ENCODE results near the gene SCYL2.
A peak's percentile ranks its signal among the peaks of the same experiment; 100 is the strongest.
"Not testable (repeated sequence)": the region's sequence is repeated elsewhere in the genome, so short reads cannot be mapped to it uniquely, and the experiment has no call there.

Gene SCYL2, protein sequence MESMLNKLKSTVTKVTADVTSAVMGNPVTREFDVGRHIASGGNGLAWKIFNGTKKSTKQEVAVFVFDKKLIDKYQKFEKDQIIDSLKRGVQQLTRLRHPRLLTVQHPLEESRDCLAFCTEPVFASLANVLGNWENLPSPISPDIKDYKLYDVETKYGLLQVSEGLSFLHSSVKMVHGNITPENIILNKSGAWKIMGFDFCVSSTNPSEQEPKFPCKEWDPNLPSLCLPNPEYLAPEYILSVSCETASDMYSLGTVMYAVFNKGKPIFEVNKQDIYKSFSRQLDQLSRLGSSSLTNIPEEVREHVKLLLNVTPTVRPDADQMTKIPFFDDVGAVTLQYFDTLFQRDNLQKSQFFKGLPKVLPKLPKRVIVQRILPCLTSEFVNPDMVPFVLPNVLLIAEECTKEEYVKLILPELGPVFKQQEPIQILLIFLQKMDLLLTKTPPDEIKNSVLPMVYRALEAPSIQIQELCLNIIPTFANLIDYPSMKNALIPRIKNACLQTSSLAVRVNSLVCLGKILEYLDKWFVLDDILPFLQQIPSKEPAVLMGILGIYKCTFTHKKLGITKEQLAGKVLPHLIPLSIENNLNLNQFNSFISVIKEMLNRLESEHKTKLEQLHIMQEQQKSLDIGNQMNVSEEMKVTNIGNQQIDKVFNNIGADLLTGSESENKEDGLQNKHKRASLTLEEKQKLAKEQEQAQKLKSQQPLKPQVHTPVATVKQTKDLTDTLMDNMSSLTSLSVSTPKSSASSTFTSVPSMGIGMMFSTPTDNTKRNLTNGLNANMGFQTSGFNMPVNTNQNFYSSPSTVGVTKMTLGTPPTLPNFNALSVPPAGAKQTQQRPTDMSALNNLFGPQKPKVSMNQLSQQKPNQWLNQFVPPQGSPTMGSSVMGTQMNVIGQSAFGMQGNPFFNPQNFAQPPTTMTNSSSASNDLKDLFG

DNA sequence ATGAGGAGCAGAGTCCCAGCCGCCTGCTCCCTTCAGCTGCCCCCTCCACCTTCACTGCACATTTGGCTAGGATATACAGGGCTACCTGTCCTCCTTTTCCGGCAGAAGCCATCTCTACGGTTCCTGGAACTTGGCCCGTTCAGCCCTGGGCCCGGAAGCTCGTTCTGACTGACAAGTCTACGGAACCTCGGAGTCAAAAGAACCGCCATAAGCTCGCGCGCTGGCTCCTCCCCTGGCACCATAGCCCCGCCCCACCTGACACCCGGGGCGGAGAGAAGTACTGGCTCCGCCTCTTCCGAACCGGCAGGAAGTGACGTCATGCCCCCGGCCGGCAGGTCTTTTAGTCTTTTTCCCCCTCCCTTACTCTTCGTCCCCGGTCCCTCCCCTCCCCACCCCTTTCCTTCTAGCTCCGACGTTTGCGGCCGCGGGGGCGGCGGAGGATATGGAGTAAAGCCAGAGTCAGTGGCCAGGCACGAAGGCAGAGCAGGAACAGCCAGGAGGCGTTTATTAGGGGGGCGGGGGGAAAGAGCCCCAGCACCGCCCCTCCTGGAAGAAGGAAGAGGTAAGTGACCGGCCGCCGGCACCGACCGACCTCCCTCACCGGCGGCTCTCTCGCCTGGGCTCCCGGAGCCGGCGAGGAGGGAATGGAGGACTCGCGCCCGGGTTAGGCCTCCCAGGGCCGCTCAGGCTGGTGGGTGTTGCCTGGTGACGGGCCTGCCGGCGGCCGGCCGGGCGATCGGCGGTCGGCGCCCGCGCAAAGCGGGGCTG lies at the start of gene SCYL2, which contains the start of gene DEPDC4:
TSS of gene SCYL2 (plus strand) at position 343 of the 768 bp plus-strand sequence. CDS start 15,794 bp downstream, outside the sequence.
TSS of gene DEPDC4 (minus strand) at position 245 of the 768 bp plus-strand sequence. CDS start at position 242, 3 bp downstream.
- peak; percentile 96 for DNase-seq (ENCODE audit: low read depth)

DNA sequence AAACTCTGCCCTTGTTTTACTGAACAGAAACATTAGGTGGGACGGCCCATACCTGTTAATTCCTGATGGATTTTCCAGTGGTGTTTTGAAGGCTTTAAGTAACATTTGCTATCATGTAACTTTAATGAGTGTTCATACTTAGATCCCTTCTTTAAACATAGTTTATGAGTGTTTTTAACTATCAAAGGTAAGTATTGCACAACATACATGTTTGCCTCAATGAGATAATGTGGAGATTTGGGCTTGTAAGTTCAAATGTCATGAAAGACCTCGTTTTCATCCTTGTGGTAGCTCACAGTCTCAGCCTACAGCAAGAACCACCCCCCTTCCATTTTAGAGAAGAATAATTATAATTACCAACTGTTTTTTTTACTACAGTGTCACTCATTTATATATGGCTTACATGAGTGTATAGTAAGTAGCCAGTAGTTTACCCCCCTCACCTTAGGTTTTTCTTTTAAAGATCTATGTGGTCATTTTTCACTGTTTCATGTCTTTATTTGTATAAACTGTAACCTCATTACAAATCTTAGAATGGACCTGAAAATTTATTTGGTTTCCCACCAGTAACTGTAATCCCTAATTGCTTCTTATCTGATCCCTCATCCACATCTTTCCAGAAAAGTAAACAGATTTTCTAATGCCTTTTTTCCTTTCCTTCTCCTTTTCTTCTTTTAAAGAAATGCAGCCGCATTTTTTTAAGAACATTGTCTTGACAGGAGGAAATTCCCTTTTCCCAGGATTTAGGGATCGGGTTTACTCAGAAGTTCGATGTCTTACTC lies 47.5 kb upstream of the SCYL2 start:
- no peak for DNase-seq (ENCODE audit: low read depth)

DNA sequence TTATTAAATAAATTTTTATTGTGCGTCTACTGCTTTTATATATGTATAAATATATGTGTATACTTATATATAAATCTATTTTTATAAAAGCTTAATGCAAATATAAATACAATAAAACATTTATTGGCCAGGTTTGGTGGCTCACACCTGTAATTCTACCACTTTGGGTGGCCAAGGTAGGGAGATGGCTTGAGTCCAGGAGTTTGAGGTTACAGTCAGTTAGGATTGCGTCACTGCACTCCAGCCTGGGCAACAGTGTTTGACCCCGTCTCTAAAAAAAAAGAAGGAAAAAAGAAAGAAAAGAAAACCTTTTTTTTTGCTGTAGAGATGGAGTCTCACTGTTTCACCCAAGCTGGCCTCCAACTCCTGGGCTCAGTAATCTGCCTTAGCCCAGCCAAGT lies 45.5 kb upstream of the SCYL2 start:
- DNase-seq (ENCODE audit: low read depth) = no peak

DNA sequence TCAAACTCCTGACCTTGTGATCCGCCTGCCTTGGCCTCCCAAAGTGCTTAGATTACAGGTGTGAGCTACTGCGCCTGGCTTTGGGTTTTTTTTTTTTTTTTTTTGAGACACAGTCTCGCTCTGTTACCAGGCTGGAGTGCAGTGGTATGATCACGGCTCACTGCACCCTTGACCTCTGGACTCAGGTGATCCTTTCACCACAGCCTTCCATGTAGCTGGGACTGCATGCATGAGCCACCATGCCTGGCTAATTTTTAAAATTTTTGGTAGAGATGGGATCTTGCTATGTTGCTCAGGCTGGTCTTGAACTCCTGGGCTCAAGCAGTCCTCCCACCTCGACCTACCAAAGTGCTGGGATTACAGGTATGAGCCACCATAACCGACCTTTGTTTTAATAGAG lies 44.8 kb upstream of the SCYL2 start:
- not testable (repeated sequence) for DNase-seq (ENCODE audit: low read depth)

DNA sequence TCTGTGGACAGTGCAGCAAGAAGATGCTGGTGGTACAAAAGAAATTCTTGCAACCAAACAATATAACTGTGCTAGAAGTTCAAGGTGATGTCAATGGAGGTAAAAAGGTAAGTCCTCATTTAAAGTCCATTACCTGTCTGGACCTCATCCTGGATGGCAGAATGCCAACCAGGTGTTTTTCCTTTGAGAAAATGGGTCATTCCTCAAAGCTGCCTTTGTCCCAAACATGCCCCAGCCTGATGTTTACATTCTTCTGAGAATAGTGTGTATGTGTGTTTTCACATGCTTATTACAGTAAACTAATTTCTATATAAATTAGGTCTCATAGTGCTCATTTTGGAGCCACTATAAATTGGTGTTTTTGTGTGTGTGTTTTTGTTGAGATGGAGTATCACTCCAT lies 41.5 kb upstream of the SCYL2 start:
- no peak for DNase-seq (ENCODE audit: low read depth)

DNA sequence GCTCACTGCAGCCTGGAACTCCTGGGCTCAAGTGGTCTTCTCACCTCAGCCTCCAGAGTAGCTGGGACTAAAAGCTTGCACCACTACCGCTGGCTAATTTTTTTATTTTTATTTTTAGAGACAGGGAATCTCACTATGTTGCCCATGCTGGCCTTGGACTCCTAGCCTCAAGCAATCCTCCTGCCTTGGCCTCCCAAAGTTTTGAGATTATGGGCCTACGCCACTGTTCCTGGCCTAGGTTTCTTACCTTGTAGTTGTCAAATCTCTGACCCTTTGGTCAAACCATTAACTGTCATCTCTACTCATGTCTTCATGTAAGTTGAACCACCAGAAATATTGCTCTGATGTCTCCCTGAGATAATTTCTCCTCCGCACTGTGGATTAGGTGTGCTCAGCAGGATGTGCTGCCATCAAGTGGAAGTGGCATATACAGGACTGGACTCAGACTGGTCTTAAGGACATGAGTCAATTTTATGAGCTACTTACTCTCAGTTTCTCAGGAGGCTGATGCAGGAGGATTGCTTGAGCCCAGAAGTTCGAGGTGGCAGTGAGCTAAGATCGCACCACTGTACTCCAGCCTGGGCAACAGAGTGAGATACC lies 37.8 kb upstream of the SCYL2 start:
- no peak for DNase-seq (ENCODE audit: low read depth)

DNA sequence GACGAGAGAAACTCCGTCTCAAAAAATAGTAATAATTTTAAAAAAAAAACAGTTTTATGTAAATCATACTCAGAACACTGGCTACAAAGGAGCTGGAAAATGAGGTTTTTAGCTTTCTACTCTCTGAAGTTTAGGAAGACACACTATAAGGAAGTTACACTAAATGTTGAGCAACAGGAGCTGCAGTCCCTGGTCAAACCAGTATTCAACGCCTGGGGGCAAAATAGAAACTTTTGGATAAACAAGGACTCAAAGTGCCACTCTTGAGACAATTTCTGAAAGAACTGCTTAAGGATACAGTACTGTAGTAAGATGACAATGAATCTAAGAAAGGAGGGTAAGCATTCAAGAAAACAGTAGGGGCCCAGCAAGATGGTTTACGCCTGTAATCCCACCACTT lies 37.1 kb upstream of the SCYL2 start:
- DNase-seq (ENCODE audit: low read depth) = no peak

DNA sequence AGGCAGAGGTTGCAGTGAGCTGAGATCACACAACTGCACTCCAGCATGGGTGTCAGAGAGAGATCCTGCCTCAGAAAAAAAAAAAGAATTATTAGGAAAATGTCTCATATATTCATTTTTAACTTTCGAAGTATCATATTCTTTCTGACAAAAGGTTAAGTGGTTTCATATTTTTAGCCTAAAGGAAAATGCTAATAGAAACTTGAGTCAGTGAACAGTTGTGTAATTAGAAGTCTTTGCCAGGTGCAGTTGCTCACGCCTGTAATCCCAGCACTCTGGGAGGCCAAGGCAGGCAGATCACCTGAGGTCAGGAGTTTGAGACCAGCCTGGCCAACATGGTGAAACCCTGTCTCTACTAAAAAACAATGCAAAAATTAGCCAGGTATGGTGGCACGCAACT lies 35.1 kb upstream of the SCYL2 start:
- not testable (repeated sequence) for DNase-seq (ENCODE audit: low read depth)

DNA sequence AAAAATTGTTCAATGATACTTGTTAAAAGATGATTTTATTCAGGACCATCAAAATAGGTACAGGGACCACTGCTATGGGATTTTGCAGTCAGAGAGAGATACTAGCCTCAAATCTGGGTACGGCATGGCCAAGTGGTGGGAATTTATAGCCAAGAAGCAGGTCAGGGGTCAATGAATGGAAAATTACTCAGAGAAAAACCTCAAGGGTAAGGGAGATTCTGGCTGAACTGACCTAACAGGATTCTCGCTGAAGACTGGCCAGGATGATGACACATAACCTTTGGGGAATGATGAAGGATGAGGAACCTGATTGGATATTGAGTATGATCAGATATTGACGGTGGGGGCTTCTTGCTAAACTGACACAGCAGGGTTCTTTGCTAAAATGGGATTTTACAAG lies 32.8 kb upstream of the SCYL2 start:
- DNase-seq (ENCODE audit: low read depth) = no peak

DNA sequence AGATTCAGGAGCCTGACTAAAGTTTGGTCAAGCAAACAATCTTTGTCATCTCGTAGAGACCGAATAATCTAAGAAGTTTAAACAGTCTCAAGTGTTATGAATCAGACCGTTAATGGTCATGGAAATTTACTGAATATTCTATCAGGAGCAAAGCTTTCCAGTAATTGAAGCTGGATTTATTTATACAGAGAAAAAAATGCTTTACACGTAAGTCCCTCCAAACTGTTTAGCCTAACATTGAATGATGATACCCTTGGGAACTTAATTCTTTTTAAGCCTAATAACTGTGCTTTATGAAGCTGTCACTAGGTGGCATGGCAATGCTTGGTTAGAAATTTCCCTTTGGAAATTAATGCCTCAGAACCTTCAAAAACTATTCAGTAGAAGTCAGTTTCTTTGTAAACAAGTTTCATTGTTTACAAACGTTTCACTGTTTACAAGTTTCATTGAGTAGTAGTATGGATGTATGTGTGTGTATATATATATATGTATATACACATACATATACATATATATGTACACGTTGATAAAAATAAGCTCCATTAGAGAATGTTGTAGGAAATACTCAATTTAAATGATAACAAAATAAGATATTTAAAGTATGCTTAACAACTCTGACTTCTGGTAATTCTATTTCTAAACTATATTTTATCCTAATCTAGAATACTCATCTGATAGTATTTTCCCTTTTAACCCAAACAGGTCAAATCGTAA lies 32.2 kb upstream of the SCYL2 start:
- peak; percentile 8 for DNase-seq (ENCODE audit: low read depth)

DNA sequence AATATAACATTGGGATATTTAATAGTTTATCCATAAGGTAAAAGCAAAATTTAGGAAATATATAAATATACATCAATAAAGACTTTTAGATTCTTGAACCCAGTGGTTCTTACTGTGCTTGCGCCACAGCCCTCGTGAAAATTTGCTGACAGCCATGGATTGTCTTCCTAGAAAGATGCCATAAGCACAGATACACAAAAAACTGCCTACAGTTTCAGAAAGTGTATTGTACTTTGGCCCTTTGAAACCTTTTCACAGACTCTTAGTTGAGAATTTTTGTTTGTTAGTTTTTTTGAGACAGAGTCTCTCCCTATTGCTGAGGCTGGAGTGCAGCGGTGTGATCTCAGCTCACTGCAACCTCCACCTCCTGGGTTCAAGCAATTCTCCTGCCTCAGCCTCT lies 28.2 kb upstream of the SCYL2 start:
- no peak for DNase-seq (ENCODE audit: low read depth)

DNA sequence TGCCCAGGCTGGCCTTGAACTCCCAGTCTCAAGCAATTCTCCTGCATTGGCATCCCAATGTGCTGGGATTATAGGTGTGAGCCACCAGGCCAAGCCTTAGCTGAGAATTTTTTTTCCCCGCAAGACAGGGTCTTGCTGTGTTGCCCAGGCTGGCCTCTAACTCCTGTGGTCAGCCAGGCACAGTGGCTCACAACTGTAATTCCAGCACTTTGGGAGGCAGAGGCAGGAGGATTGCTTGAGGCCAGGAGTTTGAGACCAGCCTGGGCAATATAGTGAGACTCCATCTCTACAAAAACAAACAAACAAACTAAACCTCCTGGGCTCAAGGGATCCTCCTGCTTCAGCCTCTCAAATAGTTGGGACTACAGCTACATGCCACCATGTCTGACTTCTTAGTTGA lies 27.4 kb upstream of the SCYL2 start:
- DNase-seq (ENCODE audit: low read depth) = no peak

DNA sequence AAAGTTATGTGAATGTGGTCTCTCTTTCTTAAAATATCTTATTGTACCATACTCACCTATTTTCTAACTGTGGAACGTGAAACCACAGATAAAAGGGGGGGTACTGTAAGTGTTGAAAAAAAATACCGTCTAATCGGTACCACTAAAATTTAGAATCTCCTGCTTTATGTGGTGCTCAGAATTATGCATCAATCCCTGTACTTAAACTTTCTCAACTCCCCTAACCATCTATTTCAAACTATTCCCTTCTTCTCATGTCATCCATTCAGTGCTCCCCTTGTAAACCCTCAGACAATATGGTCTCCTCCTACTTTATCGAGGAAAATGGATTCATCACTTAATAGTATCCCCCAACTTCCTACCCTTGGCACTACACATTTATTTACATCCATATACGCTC lies 23.8 kb upstream of the SCYL2 start:
- no peak for DNase-seq (ENCODE audit: low read depth)

DNA sequence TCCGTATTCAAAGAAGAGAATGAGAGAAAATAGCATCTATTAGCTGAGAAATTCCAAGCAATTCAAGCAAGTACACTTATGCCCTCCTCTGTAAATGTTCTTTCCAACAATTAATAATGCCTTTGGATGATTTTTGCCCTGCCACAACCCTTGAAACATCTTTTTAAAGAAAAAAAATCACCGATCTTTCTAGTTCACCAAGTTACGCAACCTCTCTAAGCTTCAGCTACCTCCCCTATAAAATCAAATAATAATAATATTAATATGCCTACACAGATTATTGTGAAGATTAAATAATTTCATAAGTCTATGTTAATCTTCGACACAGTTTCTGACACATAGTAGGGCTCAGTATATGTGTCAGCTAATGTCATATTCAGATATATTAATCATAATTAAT lies 19.2 kb upstream of the SCYL2 start:
- no peak for DNase-seq (ENCODE audit: low read depth)

DNA sequence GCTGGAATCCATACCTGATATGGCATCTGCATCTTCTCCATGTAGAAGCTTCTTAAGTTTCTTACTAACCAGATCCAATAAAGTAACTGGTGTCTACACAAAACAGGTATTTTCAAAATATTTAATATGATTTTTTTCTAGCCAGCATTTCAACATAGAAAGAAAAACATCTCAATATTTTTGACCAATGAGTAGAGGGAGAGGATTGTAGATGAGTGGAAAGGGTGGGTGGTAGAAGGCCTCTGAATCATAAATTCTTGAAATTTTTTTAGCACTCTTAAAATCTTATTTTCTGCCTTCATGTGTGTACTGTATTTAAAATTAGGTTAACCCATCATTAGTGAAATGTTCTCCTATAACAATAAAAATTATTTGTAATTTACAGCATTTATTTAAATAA lies 18.1 kb upstream of the SCYL2 start:
- DNase-seq (ENCODE audit: low read depth) = no peak

DNA sequence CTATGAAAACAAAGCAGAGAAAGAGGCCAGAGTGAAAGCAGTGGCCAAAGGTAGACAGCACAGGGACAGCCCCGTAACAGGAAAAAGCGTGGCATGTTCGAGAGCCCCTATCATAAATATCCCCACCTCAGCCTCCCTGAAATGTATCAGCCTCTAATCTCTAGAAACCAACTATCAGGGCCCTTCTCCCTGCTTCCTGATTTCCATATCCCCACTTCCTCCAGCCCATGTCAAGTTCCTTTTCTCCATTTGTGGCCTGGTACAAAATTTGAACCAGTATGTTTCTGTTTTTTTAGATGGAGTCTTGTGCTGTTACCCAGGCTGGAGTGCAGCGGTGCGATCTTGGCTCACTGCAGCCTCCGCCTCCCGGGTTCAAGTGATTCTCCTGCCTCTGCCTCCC lies 17.0 kb upstream of the SCYL2 start:
- no peak for DNase-seq (ENCODE audit: low read depth)

DNA sequence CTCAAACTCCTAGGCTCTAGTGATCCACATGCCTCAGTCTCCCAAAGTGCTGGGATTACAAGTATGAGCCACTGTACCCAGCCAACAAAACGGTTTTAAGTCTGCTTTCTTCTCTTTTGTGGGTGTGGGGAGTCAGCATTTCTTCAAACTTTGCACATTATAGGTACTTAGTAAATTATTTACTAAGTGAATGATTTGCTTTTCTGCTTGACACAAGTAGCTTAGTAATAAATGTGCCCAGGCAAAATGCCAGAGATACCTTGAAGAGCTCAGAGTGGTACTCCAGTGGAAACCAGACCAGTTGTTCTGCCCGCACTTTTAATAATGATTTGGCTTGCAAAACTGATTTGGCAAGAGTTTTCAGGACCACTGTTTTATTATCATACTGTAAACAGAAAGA lies 15.1 kb upstream of the SCYL2 start:
- DNase-seq (ENCODE audit: low read depth) = no peak

DNA sequence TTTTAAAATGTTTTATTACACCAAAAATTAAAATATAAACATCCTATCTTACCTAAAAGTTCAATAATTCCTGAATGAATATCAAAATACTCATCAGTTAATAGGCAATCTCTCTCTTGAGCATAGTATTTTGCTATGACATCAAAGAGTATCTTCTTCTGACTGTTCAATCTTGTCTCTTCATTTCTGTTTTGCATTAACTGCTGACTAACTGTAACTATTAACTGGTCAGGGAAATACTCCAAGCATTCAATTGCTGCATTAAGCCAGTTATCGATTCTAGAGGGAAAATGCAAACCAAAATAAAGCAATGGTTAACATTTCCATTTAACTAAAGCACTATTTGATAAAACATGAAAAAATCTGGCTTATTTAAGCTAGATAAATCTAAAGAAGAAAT lies 13.5 kb upstream of the SCYL2 start:
- DNase-seq (ENCODE audit: low read depth) = no peak

DNA sequence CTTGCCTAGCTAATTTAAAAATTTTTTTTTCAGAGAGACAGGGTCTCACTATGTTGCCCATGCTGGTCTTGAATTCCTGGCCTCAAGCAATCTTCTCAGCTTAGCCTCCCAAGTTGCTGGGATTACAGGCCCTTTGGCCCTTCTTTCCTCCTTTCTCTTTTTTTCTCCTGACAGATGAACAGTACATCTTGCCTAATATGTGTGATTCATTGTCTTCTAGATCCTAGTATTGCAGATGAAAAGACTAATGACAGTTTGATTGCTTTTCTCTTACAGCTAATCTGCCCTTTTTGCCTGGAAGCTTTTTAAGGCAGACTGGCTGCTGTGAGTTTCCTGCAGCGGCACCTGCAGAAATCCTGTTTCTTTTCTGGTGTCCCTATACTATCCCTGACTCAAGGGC lies 12.1 kb upstream of the SCYL2 start:
- no peak for DNase-seq (ENCODE audit: low read depth)

DNA sequence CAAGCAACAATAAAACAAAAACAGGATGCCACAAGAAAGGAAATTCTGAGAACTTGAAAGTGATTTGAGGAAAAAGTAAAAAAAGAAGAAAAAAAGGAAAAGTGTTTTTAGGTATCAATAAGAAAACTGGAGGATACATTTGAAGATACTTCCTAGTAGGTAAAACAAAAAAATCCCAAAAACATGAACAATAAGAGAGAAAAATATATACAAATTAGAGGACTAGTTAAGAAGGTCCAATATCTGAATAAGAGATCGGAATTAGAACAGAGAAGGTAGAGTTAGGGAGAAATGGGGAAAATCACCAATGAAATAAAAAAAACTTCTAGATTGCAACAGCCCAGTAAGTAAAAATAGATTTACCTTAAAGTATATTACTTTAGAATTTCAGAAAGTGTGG lies 8.8 kb upstream of the SCYL2 start:
- DNase-seq (ENCODE audit: low read depth) = no peak
